ENCODE results near the gene ACMSD. TPM values are rescaled to one million over a fixed set of nuclear protein-coding genes. Genes with fewer than 3 reads are reported as not detected.

The ACMSD gene
- total and polyA plus RNA-seq, 9 of the 15 experiments (the other 6 are each of a cell fraction or from before 2014, with no cell fraction given) = not detected

DNA sequence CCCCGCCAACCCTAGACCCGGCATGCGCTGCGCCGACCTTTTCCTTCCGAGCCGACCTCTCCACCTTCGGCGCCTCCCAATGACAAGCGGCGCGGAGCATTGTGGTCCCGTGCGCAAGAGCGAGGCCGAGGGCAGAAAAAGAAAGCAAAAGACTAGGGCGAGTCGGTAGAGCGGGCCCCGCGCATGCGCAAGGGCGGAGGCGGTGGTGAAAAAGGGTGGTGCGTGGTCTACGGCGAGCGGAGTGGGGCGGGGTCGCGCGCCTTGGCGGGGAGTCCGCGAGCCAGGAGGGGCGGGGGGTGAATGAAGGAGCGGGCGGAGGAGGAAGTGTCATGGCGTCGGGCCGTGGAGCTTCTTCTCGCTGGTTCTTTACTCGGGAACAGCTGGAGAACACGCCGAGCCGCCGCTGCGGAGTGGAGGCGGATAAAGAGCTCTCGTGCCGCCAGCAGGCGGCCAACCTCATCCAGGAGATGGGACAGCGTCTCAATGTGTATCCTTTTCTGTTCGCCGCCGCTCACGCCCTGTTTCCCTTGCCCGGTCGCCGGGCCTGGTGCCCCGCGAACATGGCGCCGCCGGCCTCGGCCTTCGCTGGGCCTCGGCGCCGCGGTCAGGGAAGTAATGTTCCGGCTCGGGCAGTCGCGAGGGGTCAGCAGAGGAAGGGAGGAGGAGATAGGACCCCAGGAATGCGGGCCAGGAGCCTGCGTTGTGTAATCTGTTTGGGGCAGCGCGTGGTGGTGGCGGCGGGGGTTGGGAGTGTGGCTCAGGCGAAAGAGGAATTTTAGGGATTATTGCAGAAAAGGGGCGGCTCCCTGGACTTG, 80.3 kb downstream of the ACMSD start, which contains the start of gene CCNT2 (continued):
- TF ChIP-seq, protein P1, sequence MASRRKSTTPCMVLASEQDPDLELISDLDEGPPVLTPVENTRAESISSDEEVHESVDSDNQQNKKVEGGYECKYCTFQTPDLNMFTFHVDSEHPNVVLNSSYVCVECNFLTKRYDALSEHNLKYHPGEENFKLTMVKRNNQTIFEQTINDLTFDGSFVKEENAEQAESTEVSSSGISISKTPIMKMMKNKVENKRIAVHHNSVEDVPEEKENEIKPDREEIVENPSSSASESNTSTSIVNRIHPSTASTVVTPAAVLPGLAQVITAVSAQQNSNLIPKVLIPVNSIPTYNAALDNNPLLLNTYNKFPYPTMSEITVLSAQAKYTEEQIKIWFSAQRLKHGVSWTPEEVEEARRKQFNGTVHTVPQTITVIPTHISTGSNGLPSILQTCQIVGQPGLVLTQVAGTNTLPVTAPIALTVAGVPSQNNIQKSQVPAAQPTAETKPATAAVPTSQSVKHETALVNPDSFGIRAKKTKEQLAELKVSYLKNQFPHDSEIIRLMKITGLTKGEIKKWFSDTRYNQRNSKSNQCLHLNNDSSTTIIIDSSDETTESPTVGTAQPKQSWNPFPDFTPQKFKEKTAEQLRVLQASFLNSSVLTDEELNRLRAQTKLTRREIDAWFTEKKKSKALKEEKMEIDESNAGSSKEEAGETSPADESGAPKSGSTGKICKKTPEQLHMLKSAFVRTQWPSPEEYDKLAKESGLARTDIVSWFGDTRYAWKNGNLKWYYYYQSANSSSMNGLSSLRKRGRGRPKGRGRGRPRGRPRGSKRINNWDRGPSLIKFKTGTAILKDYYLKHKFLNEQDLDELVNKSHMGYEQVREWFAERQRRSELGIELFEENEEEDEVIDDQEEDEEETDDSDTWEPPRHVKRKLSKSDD (conservative IDR thresholded peaks at IDR 0.05; ENCODE audit: low read length) = no peak
- TF ChIP-seq TGIF2 (CRISPR knock-in tag; IDR thresholded peaks at IDR 0.05) = peak; percentile 82; the same call in 1 of the 2 replicates
- no peak for TF ChIP-seq BRD9 (IDR thresholded peaks at IDR 0.05; ENCODE audit: low read depth, partially characterized antibody)
- TF ChIP-seq, protein P2, sequence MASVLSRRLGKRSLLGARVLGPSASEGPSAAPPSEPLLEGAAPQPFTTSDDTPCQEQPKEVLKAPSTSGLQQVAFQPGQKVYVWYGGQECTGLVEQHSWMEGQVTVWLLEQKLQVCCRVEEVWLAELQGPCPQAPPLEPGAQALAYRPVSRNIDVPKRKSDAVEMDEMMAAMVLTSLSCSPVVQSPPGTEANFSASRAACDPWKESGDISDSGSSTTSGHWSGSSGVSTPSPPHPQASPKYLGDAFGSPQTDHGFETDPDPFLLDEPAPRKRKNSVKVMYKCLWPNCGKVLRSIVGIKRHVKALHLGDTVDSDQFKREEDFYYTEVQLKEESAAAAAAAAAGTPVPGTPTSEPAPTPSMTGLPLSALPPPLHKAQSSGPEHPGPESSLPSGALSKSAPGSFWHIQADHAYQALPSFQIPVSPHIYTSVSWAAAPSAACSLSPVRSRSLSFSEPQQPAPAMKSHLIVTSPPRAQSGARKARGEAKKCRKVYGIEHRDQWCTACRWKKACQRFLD (CRISPR knock-in tag; IDR thresholded peaks at IDR 0.05) = no peak
- no peak for TF ChIP-seq NCOA2 (IDR thresholded peaks at IDR 0.05; ENCODE audit: partially characterized antibody in 2 of 2)
- peak; percentile 87 for TF ChIP-seq PHF8 (IDR thresholded peaks at IDR 0.05; ENCODE audit: borderline replicate concordance, low read length)
- TF ChIP-seq ERF (CRISPR knock-in tag; IDR thresholded peaks at IDR 0.05) = 0 out of 2 replicates have a peak, but pooled peaks have one; percentile 37
- TF ChIP-seq ZNF717 (CRISPR knock-in tag; IDR thresholded peaks at IDR 0.05) = peak; percentile 73; the same call in 1 of the 2 replicates
- no peak for TF ChIP-seq E2F3 (CRISPR knock-in tag; IDR thresholded peaks at IDR 0.05)
- peak; percentile 88 for TF ChIP-seq ZFX (CRISPR knock-in tag; IDR thresholded peaks at IDR 0.05)
- TF ChIP-seq CCAR2 (IDR thresholded peaks at IDR 0.05; ENCODE audit: low read depth, low read length) = no peak
- peak; percentile 60 for TF ChIP-seq SUPT5H (IDR thresholded peaks at IDR 0.05)
- TF ChIP-seq CHD4 (IDR thresholded peaks at IDR 0.05; ENCODE audit: insufficient read depth, insufficient replicate concordance, low read depth, low read length, poor library complexity, severe bottlenecking) = no peak
- TF ChIP-seq RNF2 (IDR thresholded peaks at IDR 0.05) = no peak
- no peak for TF ChIP-seq SRSF7 (optimal IDR thresholded peaks at IDR 0.05; ENCODE audit: low read depth, low read length)
- TF ChIP-seq NBN (IDR thresholded peaks at IDR 0.05; ENCODE audit: low read depth) = no peak
- peak; percentile 69 for TF ChIP-seq KLF16 (IDR thresholded peaks at IDR 0.05)
- no peak for TF ChIP-seq DPF2 (IDR thresholded peaks at IDR 0.05)
- TF ChIP-seq L3MBTL2 (IDR thresholded peaks at IDR 0.05) = no peak; the same call in 1 of the 2 replicates
- TF ChIP-seq HNRNPK (IDR thresholded peaks at IDR 0.05; ENCODE audit: low read depth, low read length, poor library complexity, severe bottlenecking) = peak; percentile 19
- TF ChIP-seq TAF15 (IDR thresholded peaks at IDR 0.05; ENCODE audit: low read depth, low read length) = no peak
- TF ChIP-seq ARID2 (IDR thresholded peaks at IDR 0.05) = no peak
- TF ChIP-seq SMC3 (conservative IDR thresholded peaks at IDR 0.05; ENCODE audit: insufficient read depth, low read depth, low read length) = no peak
- TF ChIP-seq ZNF408 (CRISPR knock-in tag; IDR thresholded peaks at IDR 0.05; ENCODE audit: low read depth) = no peak
- no peak for TF ChIP-seq CHD2 (IDR thresholded peaks at IDR 0.05; ENCODE audit: low read depth, low read length)
